Measurements from ENCODE around the gene GPR176.

Gene GPR176

GRCh38 chr15:39885099-39885777 is 34.8 kb downstream of the GPR176 start:
- no peak for DNase-seq (ENCODE audit: low read depth)
- TF ChIP-seq, protein P1, sequence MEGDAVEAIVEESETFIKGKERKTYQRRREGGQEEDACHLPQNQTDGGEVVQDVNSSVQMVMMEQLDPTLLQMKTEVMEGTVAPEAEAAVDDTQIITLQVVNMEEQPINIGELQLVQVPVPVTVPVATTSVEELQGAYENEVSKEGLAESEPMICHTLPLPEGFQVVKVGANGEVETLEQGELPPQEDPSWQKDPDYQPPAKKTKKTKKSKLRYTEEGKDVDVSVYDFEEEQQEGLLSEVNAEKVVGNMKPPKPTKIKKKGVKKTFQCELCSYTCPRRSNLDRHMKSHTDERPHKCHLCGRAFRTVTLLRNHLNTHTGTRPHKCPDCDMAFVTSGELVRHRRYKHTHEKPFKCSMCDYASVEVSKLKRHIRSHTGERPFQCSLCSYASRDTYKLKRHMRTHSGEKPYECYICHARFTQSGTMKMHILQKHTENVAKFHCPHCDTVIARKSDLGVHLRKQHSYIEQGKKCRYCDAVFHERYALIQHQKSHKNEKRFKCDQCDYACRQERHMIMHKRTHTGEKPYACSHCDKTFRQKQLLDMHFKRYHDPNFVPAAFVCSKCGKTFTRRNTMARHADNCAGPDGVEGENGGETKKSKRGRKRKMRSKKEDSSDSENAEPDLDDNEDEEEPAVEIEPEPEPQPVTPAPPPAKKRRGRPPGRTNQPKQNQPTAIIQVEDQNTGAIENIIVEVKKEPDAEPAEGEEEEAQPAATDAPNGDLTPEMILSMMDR (IDR thresholded peaks at IDR 0.05; ENCODE audit: low read depth, low read length, missing control alignments): no peak
- no peak overlapping the region for H3K4me3 ChIP-seq (ENCODE audit: low read depth, low read length)
- in situ Hi-C loops (cut with HindIII; ENCODE audit: low sequenced_read_pairs): loop anchor here (5.0 kb wide), 2 partner anchors 67 to 88 kb away; no protein-coding TSS in a partner anchor

- no peak for DNase-seq (ENCODE audit: low read depth)
- no peak overlapping the region for H3K4me3 ChIP-seq (ENCODE audit: low read depth, low read length)
- in situ Hi-C loops (cut with HindIII; ENCODE audit: low sequenced_read_pairs): no loop called here
- TF ChIP-seq, protein P1 (IDR thresholded peaks at IDR 0.05; ENCODE audit: low read depth, low read length, missing control alignments): no peak
These were observed 35.7 kb downstream of the GPR176 start for GRCh38 chr15:39884351-39884750.

GRCh38 chr15:39882602-39883001 is 37.5 kb downstream of the GPR176 start:
- in situ Hi-C loops (cut with HindIII; ENCODE audit: low sequenced_read_pairs): no loop called here
- TF ChIP-seq, protein P1 (IDR thresholded peaks at IDR 0.05; ENCODE audit: low read depth, low read length, missing control alignments): no peak
- H3K4me3 ChIP-seq (ENCODE audit: low read depth, low read length): no peak overlapping the region
- no peak for DNase-seq (ENCODE audit: low read depth)

DNA sequence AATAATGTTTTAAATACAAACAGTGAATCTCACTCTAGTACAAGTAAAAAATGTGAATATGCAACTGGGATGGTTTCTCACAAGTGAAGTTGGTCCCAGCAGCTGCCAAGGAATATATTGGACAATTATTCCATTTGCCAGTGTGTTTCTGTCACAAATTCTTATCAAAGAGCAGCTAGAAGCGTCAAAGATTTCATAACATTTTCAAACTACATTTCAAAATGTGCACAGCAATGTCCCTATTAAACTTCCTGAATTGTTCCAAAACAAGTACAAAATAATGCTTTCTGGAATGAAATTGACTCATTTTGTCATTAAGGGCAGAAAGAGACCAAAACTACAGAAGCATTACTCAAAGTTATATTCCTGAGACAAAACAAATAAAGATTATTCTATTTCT is 38.3 kb downstream of the GPR176 start:
- no peak for DNase-seq (ENCODE audit: low read depth)
- TF ChIP-seq, protein P1 (IDR thresholded peaks at IDR 0.05; ENCODE audit: low read depth, low read length, missing control alignments): no peak
- in situ Hi-C loops (cut with HindIII; ENCODE audit: low sequenced_read_pairs): no loop called here
- no peak overlapping the region for H3K4me3 ChIP-seq (ENCODE audit: low read depth, low read length)

- TF ChIP-seq, protein P1 (IDR thresholded peaks at IDR 0.05; ENCODE audit: low read depth, low read length, missing control alignments): no peak
- no peak for DNase-seq (ENCODE audit: low read depth)
- in situ Hi-C loops (cut with HindIII; ENCODE audit: low sequenced_read_pairs): no loop called here
- no peak overlapping the region for H3K4me3 ChIP-seq (ENCODE audit: low read depth, low read length)
These were observed 39.2 kb downstream of the GPR176 start for GRCh38 chr15:39880718-39881387.

DNA sequence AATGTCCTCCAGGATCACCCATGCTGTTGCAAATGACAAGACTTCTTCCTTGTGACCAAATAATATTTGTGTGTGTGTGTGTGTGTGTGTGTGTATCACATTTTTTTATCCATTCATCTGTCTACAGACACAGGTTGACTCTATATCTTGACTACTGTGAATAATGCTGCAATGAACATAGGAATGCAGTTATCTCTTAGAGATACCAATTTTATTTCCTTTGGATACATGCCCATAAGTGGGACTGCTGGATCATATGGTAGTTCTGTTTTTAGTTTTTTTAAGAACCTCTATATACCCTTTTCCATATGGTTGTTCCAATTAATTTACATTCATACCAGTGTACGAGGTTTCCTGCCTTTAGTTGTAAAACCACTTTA is 41.7 kb downstream of the GPR176 start:
- TF ChIP-seq, protein P1 (IDR thresholded peaks at IDR 0.05; ENCODE audit: low read depth, low read length, missing control alignments): no peak
- DNase-seq (ENCODE audit: low read depth): no peak
- in situ Hi-C loops (cut with HindIII; ENCODE audit: low sequenced_read_pairs): no loop called here
- no peak overlapping the region for H3K4me3 ChIP-seq (ENCODE audit: low read depth, low read length)

All from astrocyte of the cerebellum (primary cell).